ENCODE results near the gene CLMN. TPM values are rescaled to one million over a fixed set of nuclear protein-coding genes. Genes with fewer than 3 reads are reported as not detected.

Gene CLMN
- total and polyA plus RNA-seq, 2 donors (not counting 3 experiments of a cell fraction or from before 2014, with no cell fraction given), result 0.72 to 9.6 TPM

DNA sequence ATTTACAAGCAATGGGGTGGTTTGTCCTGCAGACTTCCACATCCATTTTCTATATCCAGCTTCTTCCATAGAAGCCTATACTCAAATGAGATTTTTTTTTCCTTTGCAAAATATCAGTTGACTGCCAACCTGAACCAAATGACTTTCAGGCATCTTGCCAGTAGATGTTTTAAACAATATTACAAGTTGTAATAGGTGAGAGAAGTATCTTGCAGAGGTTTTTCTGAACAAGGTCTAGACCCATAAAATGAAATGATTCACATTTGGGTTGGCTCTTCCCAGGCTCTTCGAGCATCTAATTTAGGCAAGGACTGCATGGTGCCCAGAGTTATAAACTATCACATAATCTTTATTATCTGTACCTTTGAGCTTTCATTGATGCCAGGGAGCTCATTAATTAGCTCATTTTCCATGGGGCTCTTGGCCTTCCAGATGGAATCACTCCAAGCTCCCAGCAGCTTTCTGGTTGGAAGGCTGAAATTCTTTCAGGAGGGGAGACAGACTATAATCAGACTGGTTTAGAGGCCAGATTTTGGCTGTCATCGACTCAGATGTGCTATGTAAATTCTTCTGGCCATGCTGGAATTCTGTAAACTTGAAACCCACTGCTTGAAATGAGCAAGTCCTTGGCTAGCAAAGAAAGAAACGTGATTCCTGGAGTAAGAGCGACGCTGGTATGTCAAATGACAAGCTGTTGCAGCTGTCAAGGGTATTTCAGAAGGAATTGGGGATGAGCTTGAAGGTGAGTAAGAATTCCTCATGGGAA lies 130.2 kb downstream of the CLMN start:
- Histone ChIP-seq H3K4me3 (replicated peaks in 1 of 3; ENCODE audit: insufficient read depth in 1 of 3, low read depth in 1 of 3, low read length in 3 of 3) (no peak overlapping the region), H2AFZ (ENCODE audit: low read depth, low read length) (no peak overlapping the region), H3K4me2 (ENCODE audit: insufficient read depth, low read length) (no peak overlapping the region), H3K4me1 (ENCODE audit: control insufficient read depth, extremely low read depth, insufficient read depth, low read length) (peaks cover 25% of the 10 kb centered on the region), H3K79me2 (ENCODE audit: control insufficient read depth, insufficient read depth, low read length) (no peaks in the 10 kb centered on the region), H3K27me3 (ENCODE audit: control insufficient read depth in 2 of 2, insufficient read depth in 2 of 2, low read length in 2 of 2) (no peaks in the 10 kb centered on the region), H3K9ac (replicated peaks; ENCODE audit: extremely low read depth, insufficient read depth, low read length) (no peak overlapping the region), H3K27ac (ENCODE audit: insufficient read depth, low read depth, low read length) (no peak overlapping the region), H3K9me3 (replicated peaks; ENCODE audit: control insufficient read depth, insufficient read depth, low read length) (no peaks in the 10 kb centered on the region), H3K36me3 (ENCODE audit: control insufficient read depth in 2 of 2, extremely low read depth in 1 of 2, insufficient read depth in 2 of 2, low read length in 2 of 2) (no peaks in the 10 kb centered on the region), H4K20me1 (replicated peaks; ENCODE audit: control insufficient read depth, extremely low read depth, insufficient read depth, low read length) (no peaks in the 10 kb centered on the region), H3K9me1 (replicated peaks; ENCODE audit: control insufficient read depth, extremely low read depth, insufficient read depth, low read length) (no peaks in the 10 kb centered on the region)
- POLR2A ChIA-PET, result no interaction called here
- no TSS peak for BruUV-seq (replicated peaks)
- dilution Hi-C loops (cut with MboI; ENCODE audit: extremely low pct_ligation_motif_present, low sequenced_read_pairs), result no loop called here
- CTCF ChIA-PET, result interaction anchor here (2.8 kb wide), 1 partner anchor 15 kb away, joined by 10 read pairs; no protein-coding TSS in a partner anchor
- FAIRE-seq (no peak), DNase-seq (ENCODE audit: low read depth, low spot score) (no peak)
- TF ChIP-seq MYC (IDR thresholded peaks at IDR 0.05; ENCODE audit: low read depth, low read length) (no peak), EZH2 (IDR thresholded peaks at IDR 0.05; ENCODE audit: borderline replicate concordance, low read depth, low read length, severe bottlenecking) (no peak), GATA2 (IDR thresholded peaks at IDR 0.05; ENCODE audit: insufficient read depth, insufficient read length, low read depth, low read length) (no peak), POLR2AphosphoS5 (IDR thresholded peaks at IDR 0.05; ENCODE audit: insufficient read depth, low read depth, low read length) (no peak), JUN (IDR thresholded peaks at IDR 0.05; ENCODE audit: borderline replicate concordance, insufficient read depth, insufficient read length, low read depth) (no peak), POLR2A (IDR thresholded peaks at IDR 0.05; ENCODE audit: low read depth, low read length) (no peak), FOS (IDR thresholded peaks at IDR 0.05; ENCODE audit: borderline replicate concordance, insufficient read depth, low read length) (no peak)
- TF ChIP-seq, protein P1, sequence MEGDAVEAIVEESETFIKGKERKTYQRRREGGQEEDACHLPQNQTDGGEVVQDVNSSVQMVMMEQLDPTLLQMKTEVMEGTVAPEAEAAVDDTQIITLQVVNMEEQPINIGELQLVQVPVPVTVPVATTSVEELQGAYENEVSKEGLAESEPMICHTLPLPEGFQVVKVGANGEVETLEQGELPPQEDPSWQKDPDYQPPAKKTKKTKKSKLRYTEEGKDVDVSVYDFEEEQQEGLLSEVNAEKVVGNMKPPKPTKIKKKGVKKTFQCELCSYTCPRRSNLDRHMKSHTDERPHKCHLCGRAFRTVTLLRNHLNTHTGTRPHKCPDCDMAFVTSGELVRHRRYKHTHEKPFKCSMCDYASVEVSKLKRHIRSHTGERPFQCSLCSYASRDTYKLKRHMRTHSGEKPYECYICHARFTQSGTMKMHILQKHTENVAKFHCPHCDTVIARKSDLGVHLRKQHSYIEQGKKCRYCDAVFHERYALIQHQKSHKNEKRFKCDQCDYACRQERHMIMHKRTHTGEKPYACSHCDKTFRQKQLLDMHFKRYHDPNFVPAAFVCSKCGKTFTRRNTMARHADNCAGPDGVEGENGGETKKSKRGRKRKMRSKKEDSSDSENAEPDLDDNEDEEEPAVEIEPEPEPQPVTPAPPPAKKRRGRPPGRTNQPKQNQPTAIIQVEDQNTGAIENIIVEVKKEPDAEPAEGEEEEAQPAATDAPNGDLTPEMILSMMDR (IDR thresholded peaks at IDR 0.05; ENCODE audit: extremely low read depth in 1 of 2, insufficient read depth in 1 of 2, low read depth in 1 of 2, low read length in 2 of 2), result no peak
- TF ChIP-seq, protein P2, sequence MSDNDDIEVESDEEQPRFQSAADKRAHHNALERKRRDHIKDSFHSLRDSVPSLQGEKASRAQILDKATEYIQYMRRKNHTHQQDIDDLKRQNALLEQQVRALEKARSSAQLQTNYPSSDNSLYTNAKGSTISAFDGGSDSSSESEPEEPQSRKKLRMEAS (IDR thresholded peaks at IDR 0.05; ENCODE audit: insufficient read depth, insufficient read length), result no peak
- intact Hi-C loops (cut with micrococcal nuclease), result no loop called here
